Forelimb muscle (tissue), 1 donor: ENCODE measurements around the gene MAB21L4. TPM values are rescaled to one million over a fixed set of nuclear protein-coding genes. Genes with fewer than 3 reads are reported as not detected.

Source experiments
- DNase-seq: peaks from one replicate; pipeline ENCODE4 v3.0.0-alpha.2; 2013; ENCODE audit warnings: low read depth
- polyA plus RNA-seq: library from polyadenylated mRNA; unstranded; fragments of 120-200 nt; gene quantifications from one replicate; pipeline ENCODE4 v1.2.1, GENCODE V29; 2013; ENCODE audit not compliant: insufficient read length

The MAB21L4 gene
- polyA plus RNA-seq, 1 donor, result not detected

GRCh38 chr2:240925191-240925567 lies 29.2 kb upstream of the MAB21L4 start:
- DNase-seq, result no peak

DNA sequence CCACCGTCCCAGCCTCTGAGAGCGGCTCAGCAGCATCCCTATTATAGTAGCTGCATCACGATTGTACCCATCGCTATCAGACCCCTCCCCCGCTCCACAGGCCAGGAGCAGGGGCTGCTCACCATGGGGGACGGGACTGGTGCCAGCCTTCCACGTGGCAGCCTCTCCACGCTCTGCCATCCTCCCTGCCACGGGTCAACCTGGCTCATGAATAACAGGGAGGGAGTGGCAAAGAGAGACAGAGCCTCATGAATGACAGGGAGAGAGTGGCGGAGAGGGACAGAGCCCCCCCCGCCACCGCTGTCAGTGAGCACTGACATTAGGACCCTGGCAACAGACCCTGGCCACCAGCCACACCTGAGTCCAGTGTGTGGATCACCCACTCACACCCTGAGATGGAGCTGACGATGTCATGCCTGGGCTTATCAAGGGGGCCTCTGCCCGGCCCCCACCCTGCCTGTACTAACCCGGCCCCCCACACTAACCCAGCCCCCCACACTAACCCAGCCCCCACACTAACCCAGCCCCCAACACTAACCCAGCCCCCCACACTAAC lies 27.1 kb upstream of the MAB21L4 start:
- DNase-seq, result no peak

- DNase-seq, result no peak
These were observed 26.5 kb upstream of the MAB21L4 start for GRCh38 chr2:240922245-240922981.

- DNase-seq, result no peak
These were observed 26.0 kb upstream of the MAB21L4 start for GRCh38 chr2:240921995-240922244.

GRCh38 chr2:240921311-240921994 lies 25.5 kb upstream of the MAB21L4 start:
- DNase-seq, result no peak

DNA sequence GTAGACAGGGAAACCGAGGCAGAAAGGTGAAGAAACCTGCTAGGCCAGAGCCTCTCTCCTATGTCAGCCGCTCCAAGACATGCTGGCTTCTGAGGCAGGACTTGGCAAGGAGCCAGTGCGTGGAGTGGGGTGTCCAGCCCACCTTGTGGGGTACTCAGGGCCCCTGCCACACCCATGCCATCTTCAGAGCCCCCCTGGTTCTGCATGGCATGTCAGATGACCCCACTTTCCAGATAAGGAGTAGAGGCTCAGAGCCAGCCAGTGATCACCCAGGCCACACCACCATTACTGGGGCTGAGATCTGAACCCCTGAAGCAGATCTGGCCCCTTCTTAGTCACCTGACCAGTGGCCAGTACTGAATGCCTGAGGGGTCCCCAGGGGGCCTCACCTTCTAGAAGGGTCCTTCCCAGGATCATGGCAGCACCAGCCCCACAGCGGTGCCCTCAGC lies 24.9 kb upstream of the MAB21L4 start:
- no peak for DNase-seq

DNA sequence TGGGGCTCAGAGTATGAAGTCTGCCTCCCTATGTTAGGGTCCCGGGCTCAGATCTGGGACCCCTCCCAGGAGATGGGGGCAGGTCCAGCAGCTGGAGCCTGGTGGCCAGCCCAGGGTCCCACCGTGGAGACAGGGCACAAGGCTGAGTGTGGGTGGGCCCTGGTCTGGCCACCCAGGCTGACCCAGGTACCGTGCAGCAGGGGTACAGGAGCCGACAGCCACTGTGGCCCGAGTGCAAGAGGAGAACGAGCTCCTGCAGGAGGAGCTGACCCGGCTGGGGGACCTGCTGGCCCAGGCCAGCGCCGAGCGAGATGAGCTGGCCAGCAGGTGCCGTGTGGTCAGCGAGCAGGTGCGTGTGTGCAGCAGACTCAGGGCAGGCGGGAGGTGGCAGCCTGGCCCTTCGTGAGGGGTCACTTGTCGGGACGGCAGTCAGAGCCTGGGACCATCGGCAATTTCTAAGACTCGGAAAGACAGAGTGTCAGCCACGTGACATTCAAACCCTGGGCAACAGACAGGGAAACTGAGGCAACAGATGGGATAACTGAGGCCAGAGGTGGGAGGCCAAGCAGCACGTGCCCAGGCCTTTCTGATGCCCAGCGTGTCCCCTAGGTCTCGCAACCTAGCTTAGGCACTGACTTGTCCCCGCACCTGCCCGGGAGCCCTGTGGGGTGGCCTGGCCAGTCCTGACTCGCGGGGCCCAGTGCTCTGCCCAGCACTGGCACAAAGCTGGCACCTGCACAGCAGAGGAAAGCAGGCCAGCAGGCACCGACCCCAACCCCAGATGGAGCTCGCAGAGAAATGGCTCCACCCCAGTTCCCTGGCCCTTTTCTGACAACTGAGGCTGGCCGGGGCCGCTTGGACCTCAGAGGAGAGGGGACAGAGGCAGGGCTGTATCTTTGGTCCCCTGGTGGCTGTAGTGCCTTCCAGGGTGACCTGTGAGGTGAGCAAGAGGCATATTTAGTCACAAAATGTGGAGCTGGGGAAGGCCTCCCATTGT lies 24.1 kb upstream of the MAB21L4 start:
- no peak for DNase-seq

GRCh38 chr2:240919161-240919781 lies 23.3 kb upstream of the MAB21L4 start:
- DNase-seq, result no peak

- DNase-seq, result no peak
These were observed 22.5 kb upstream of the MAB21L4 start for GRCh38 chr2:240918258-240919091.

GRCh38 chr2:240917684-240918257 lies 21.8 kb upstream of the MAB21L4 start:
- DNase-seq, result no peak

DNA sequence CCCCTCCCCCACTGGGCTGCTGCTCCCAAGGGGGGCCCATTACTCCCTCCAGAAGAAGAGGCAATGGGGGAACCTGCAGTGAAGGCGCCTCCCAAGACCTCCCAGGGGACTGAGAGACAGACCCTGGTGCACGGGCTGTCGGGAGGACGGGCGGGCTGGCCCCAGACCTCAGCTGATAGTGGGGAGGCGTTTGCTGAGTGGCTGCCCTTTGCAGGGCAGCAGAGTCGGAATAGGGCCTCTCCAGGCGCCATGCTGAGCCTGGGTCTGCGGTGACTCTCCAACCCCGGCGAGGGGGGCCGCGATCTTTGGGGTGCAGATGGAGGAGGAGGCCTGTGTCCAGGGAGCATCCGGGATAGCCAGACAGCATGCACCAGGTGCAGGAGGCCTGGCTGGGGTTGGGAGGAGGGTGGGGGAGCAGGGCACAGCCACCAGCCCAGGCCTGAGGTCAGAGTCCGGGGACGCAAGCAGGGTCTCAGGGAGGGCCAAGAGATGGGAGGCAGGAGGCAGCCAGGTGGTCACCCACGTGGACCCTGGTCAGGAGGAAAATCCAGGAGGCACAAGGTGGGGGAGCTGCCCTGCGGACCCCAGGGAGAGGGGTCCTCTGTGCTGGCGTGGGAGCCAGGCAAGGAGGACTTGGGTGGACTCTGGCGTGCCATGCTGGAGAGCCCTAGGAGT lies 21.2 kb upstream of the MAB21L4 start:
- no peak for DNase-seq

- no peak for DNase-seq
These were observed 20.6 kb upstream of the MAB21L4 start for GRCh38 chr2:240916571-240917008.

GRCh38 chr2:240915526-240916341 lies 19.8 kb upstream of the MAB21L4 start:
- DNase-seq, result no peak

- no peak for DNase-seq
These were observed 18.9 kb upstream of the MAB21L4 start for GRCh38 chr2:240914645-240915525.

GRCh38 chr2:240913810-240914644 lies 18.1 kb upstream of the MAB21L4 start:
- no peak for DNase-seq

DNA sequence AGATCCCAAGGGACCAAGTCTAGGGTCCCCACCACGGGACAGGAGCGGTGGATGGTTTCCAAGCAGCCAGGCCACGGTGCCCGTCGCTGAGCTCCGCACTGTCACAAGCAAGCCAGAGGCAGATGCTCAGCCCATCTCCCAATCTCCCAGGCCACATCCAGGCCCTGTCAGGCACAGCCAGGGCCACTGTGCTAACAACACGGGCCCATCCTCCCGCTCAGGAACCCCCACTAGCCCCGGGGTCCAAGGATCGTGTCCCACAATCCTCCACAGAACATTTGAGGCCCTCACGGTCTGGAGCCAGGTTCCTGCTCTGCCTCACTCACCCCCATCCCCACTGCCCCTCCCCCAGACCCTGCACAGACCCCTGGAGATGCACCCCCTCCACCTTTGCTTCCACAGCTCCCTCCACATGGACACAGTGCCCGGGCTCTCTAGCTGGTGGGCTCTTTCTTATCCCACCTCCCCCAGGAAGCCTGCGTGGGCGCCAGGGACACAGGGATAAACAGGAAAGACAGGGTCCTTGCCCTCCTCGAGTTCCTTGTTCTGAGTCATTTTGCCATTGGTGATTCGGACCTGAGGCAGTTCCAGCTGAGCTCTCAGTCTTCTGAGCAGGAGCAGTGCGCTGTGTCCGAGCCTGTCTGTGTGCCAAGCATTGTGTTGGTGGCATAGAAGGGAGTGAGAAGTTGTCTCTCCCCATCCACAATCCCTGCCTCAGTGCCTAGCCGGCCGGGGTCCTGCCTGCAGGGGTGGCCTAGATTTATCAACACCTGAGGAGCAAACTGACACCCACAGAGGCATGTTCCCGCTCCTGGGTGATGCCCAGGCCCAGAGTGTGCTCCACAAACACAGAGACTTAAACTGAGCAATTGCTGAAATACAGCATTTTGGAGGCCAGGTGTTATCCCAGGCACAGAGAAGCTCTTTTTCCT lies 17.2 kb upstream of the MAB21L4 start:
- no peak for DNase-seq
